ENCODE data around the gene HOXC12. TPM values are rescaled to one million over a fixed set of nuclear protein-coding genes. Genes with fewer than 3 reads are reported as not detected.

The HOXC12 gene
- total RNA-seq, 2 donors from 2014 or later, result not detected

DNA sequence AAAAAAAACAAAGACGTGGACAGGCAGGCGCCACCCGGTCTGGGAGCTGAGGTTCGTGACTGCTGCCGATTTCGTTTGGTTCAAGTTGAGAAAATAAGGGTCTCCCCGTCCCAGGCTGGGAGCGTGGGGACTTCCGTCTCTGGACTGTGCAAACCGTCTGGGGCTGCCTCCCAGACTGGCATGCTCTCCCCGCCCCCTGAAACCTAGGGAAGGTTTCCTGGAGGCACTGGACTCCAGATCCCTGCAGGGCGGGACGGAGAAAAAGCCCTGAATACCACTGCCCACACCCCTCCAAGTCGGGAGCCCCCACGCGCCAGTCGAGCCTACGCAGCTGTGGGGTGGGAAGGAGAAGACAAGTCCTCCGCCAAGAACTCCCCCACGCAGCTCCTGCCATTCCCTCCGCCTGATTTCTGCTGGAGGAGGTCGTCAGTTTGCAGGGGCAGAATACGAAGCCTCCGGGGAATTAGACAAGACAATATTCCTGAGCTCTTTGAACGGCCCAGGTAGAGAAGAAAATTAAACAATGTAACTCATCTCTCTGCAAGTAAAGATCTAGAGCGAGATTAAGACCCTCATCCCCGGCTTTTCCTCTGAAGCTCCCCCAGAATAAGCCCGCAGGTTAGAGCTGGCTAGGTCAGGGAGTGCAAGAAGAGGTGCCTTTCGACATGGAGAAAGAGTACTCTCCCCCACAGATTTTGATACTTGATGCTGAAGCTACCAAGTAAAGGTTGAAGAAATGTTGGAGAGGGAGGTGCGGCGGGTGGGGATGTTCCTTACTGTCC, 26.5 kb upstream of the HOXC12 start:
- TF ChIP-seq, protein P1, sequence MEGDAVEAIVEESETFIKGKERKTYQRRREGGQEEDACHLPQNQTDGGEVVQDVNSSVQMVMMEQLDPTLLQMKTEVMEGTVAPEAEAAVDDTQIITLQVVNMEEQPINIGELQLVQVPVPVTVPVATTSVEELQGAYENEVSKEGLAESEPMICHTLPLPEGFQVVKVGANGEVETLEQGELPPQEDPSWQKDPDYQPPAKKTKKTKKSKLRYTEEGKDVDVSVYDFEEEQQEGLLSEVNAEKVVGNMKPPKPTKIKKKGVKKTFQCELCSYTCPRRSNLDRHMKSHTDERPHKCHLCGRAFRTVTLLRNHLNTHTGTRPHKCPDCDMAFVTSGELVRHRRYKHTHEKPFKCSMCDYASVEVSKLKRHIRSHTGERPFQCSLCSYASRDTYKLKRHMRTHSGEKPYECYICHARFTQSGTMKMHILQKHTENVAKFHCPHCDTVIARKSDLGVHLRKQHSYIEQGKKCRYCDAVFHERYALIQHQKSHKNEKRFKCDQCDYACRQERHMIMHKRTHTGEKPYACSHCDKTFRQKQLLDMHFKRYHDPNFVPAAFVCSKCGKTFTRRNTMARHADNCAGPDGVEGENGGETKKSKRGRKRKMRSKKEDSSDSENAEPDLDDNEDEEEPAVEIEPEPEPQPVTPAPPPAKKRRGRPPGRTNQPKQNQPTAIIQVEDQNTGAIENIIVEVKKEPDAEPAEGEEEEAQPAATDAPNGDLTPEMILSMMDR (IDR thresholded peaks at IDR 0.05), result no peak
- DNase-seq (ENCODE audit: low spot score), result no peak
- no peaks in the 10 kb centered on the region for H3K9me3 ChIP-seq
- no peaks in the 10 kb centered on the region for H3K4me1 ChIP-seq
- no peak overlapping the region for H3K27ac ChIP-seq
- no peaks in the 10 kb centered on the region for H3K36me3 ChIP-seq
- peaks cover 30 to 50% of the 10 kb centered on the region in 2 donors for H3K27me3 ChIP-seq
- H3K4me3 ChIP-seq, result no peak overlapping the region

DNA sequence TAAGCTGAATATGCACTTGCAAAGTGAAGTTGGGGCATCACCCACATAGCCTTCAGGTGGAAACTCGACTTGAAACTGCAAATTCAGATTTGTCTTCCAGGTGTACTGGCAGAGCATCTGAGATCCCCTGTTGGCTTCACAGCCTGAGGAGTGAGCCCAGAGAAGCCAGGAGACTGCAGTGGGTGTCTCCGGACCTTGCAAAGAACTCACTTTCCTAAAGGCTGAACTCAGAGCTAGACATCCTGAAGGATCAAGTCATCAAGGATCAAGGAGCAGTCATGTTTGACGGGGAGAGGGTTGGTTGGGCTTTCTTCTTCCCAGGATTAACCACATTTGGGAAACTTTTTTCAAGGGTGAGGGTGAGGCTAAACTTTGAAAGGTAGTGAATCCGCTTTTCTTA, 25.2 kb upstream of the HOXC12 start:
- H3K36me3 ChIP-seq, result no peaks in the 10 kb centered on the region
- H3K4me3 ChIP-seq, result no peak overlapping the region
- H3K4me1 ChIP-seq, result no peaks in the 10 kb centered on the region
- TF ChIP-seq, protein P1 (IDR thresholded peaks at IDR 0.05), result no peak
- no peak for DNase-seq (ENCODE audit: low spot score)
- H3K27ac ChIP-seq, result no peak overlapping the region
- H3K9me3 ChIP-seq, result no peaks in the 10 kb centered on the region
- peaks cover 34 to 55% of the 10 kb centered on the region in 2 donors for H3K27me3 ChIP-seq

DNA sequence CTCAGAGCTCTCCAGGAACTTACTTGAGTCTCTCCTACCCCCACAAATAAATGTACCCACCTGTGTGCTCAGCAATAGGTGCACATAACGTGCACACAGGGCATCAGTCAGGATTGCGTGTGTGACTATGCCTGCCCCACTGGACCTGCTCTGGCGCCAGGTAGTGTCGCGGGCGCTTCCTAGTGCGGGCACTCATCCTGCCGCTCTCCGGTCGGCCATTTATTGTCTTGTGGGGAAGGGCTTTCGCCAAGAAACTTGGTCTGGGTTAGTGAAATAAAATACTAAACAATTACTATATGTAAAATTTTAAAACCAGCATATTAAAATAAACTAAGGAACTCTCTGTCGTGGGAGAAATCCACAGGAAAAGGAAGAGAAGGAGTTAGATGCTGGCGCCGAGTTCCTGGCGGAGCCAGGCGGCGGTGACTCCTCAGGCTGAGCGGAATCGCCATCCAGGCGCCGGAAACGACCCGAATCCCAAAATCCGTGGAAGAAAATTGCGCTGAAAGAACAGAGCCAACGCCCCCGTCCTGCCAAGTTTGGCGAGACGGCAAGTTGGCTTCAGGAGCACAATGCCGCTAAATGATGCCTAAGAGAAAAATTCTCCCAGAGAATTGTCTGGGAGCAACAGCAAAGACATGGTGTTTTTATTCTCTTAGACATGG, 24.0 kb upstream of the HOXC12 start:
- TF ChIP-seq, protein P1 (IDR thresholded peaks at IDR 0.05), result no peak
- peaks cover 42 to 61% of the 10 kb centered on the region in 2 donors for H3K27me3 ChIP-seq
- H3K36me3 ChIP-seq, result no peaks in the 10 kb centered on the region
- no peak overlapping the region for H3K27ac ChIP-seq
- H3K4me3 ChIP-seq, result no peak overlapping the region
- H3K4me1 ChIP-seq, result peaks cover 0 to 7% of the 10 kb centered on the region in 2 donors
- no peaks in the 10 kb centered on the region for H3K9me3 ChIP-seq
- DNase-seq (ENCODE audit: low spot score), result no peak

DNA sequence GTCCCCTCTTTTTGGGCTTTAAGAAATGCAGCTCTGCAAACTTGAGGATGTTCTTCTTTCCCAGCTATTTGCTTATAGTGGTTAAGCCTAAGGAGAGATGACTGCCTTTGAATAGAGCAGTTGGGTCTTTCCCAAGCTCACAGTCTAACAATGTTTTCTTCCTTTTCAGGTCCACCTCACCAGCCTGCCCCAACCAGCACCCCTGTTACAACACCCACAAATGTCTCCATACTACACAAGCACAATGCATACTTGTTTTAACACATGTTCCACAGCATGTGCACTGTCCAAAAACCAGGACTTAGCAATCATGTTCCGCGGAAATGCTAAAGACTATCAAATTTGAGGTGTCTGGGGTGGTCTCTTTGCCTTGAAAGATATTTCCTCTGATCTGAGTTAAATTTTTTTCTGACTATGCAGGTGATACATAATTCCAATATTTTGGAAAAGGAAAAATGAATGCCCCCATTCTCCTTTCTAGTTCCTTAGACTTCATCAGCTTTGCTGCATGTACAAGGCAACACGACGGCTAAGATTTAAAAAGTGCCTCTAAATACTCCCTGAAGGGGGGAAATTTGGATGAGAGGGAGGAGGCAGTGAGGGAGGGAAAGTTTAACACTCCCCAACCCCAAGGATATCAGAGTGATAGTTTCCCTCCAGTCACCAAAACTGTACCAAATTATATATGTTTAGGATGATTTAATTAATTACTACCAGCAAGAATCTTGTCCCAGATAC, 22.7 kb upstream of the HOXC12 start:
- Histone ChIP-seq H3K4me3 (no peak overlapping the region), H3K4me1 (peaks cover 0 to 10% of the 10 kb centered on the region in 2 donors), H3K27ac (no peak overlapping the region), H3K9me3 (no peaks in the 10 kb centered on the region), H3K36me3 (no peaks in the 10 kb centered on the region), H3K27me3 (peaks cover 44 to 67% of the 10 kb centered on the region in 2 donors)
- no peak for DNase-seq (ENCODE audit: low spot score)
- TF ChIP-seq, protein P1 (IDR thresholded peaks at IDR 0.05), result no peak

DNA sequence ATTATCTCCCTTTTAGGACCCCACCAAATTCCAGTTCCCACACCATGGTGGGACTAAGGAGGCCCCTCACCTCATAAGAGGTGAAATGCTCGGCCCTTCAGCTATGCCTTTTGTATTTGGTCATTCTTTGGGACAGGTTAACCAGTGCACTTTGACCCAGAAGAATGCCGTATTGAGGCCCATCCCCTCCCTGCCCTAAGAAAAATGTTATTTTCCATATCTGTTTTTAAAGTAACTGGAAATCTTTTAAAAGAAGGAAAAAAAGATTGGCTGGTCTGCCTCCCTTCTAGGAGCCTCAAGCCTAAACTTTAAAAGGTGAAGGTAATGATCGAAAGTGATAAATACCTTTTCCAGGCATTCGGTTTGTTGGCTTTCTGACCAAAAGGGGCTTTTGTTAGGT, 21.8 kb upstream of the HOXC12 start:
- TF ChIP-seq, protein P1 (IDR thresholded peaks at IDR 0.05), result no peak
- Histone ChIP-seq H3K27ac (no peak overlapping the region), H3K36me3 (no peaks in the 10 kb centered on the region), H3K4me1 (peaks cover 0 to 10% of the 10 kb centered on the region in 2 donors), H3K9me3 (no peaks in the 10 kb centered on the region), H3K4me3 (no peak overlapping the region), H3K27me3 (peaks cover 47 to 68% of the 10 kb centered on the region in 2 donors)
- no peak for DNase-seq (ENCODE audit: low spot score)
